DND-41 (cell line): ENCODE results near the gene SV2B.

ENCODE experiments used
- EZH2 ChIP-seq: IDR thresholded peaks from 3 replicates; pipeline ENCODE4 v1.6.1; 2012; ENCODE audit warnings: borderline replicate concordance, low read depth, mild to moderate bottlenecking, moderate library complexity, low read length, inconsistent platforms; ENCODE audit not compliant: severe bottlenecking
- TF ChIP-seq, protein P1 (sequence below): IDR thresholded peaks from 2 replicates; pipeline ENCODE4 v1.5.1; 2012; ENCODE audit warnings: borderline replicate concordance, low read length, moderate library complexity, mild to moderate bottlenecking; ENCODE audit not compliant: poor library complexity, severe bottlenecking; ENCODE audit errors: extremely low read depth

DNA sequence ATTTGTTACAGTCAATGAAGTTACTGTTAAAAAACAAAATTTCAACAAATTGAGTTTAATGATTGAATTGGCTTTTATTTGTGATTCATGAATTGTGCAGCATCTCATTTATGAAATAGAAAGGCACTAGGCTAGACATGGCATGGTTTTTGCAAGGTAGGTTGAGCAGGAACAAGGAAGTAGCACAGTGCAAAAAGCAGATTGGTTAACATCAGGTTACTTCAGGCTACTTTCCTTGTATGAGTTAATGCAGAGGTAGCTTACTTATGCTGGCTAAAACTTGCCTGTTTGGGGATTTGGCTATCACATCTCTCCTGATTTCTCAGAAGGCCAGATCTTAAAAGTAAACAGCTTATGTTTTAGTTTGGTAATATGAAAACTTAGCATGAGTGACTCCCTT is 23.0 kb upstream of the SV2B start:
- TF ChIP-seq, protein P1, sequence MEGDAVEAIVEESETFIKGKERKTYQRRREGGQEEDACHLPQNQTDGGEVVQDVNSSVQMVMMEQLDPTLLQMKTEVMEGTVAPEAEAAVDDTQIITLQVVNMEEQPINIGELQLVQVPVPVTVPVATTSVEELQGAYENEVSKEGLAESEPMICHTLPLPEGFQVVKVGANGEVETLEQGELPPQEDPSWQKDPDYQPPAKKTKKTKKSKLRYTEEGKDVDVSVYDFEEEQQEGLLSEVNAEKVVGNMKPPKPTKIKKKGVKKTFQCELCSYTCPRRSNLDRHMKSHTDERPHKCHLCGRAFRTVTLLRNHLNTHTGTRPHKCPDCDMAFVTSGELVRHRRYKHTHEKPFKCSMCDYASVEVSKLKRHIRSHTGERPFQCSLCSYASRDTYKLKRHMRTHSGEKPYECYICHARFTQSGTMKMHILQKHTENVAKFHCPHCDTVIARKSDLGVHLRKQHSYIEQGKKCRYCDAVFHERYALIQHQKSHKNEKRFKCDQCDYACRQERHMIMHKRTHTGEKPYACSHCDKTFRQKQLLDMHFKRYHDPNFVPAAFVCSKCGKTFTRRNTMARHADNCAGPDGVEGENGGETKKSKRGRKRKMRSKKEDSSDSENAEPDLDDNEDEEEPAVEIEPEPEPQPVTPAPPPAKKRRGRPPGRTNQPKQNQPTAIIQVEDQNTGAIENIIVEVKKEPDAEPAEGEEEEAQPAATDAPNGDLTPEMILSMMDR, result no peak
- TF ChIP-seq EZH2, result no peak
